ENCODE measurements around the gene IL22RA1.

IL22RA1 gene

DNA sequence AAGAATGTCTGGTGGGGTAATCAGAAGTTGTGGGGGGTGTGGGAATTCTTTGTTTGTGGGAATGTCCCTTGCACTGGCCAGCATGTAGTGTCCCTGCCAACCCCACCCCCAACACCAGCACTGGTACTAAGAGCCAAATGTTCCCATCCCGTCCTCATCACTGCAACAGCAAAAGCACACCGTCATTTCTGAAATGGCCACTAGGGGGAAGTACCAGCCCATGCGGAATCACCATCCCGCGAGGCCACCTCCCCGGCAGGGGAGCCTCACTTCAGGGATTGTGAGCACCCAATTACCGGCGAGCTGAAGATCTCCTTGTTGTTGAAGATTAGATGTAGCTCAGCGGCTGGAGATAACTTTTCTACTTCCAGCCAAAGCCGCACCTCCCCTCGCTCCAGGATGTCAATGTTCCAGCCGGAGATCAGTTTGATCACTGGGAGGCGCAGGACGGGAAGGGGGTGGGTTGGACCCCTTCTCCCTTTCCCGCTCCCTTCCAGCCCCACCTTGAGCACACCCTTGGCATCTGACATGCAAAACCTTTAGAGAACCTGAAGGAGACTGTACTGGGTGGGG is 72.0 kb downstream of the IL22RA1 start:
- DNase-seq, result peak; percentile 90

GRCh38 chr1:24069817-24070216 is 73.1 kb downstream of the IL22RA1 start:
- DNase-seq, result no peak
